HG02852 (cell line): ENCODE data around the gene BEAN1.

Experiments used
- ATAC-seq: cut with Tn5 transposase; IDR thresholded peaks from one replicate; pipeline ENCODE4 v1.9.1; 2021; ENCODE audit warnings: mild to moderate bottlenecking, moderate library complexity; ENCODE audit not compliant: unreplicated experiment

The BEAN1 gene, protein sequence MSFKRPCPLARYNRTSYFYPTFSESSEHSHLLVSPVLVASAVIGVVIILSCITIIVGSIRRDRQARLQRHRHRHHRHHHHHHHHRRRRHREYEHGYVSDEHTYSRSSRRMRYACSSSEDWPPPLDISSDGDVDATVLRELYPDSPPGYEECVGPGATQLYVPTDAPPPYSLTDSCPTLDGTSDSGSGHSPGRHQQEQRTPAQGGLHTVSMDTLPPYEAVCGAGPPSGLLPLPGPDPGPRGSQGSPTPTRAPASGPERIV

DNA sequence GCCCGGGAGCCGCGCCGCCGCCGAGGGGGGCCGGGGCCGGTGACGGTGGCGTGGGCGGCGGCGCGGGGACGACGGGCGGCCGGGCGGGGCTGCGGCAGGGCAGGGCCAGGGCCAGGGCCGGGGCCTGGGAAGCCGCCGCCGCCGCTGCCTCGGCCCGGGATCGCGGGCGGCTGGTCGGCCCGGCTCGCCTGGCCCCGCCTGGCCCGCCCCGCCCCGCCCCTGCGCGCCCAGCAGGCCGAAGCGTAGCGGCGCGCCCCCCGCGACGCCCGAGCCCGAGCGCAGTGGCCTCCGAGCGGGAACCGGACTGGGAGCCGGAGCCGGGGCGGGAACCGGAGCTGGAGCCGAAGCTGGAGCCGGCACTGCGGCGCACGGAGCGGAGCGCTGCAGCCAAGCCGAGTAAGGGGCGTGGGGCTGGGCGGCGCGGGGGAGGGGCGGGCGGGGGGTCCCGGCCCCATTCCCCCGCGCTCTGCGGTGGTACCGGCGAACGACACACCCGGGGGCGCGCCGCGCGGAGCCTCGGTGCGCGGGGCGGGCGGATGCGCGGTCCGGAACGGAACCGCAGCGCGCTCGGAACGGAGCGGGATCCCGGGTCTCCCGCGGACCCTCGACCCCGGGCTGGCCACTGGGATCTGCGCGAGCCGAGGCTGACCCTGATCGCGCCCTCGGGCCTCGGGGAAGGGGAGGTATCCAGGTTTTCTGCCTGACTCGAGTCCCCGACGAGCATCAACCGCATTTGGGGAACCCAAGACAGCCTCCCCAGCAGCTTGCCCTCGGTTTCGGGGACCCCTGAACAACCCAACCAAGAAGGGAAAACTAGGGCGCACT, at the start of gene BEAN1:
Gene BEAN1, plus strand, starts transcription at position 260 of the 825 bp plus-strand sequence. CDS start 10,382 bp downstream, outside the sequence.
- no peak for ATAC-seq

DNA sequence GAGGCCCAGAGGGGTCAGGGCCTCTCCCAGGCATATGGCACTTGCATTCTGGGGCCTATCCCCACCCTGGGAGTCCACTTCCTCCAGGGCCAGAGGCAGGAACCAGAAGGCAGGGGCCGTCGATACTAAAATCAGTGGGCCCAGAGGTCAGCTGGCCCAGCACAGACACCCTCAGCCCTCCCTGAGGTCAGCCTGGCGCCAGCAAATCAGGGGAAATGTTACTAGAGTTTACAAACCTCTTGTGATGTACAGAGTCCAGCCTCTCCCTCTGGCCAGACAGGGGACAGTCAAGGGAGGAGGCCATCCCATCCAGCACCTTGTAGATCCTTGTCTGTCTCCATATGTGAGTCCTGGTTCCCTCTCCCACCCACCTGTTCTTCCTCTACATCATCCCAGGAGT, 49.8 kb upstream of the BEAN1 start:
- no peak for ATAC-seq

DNA sequence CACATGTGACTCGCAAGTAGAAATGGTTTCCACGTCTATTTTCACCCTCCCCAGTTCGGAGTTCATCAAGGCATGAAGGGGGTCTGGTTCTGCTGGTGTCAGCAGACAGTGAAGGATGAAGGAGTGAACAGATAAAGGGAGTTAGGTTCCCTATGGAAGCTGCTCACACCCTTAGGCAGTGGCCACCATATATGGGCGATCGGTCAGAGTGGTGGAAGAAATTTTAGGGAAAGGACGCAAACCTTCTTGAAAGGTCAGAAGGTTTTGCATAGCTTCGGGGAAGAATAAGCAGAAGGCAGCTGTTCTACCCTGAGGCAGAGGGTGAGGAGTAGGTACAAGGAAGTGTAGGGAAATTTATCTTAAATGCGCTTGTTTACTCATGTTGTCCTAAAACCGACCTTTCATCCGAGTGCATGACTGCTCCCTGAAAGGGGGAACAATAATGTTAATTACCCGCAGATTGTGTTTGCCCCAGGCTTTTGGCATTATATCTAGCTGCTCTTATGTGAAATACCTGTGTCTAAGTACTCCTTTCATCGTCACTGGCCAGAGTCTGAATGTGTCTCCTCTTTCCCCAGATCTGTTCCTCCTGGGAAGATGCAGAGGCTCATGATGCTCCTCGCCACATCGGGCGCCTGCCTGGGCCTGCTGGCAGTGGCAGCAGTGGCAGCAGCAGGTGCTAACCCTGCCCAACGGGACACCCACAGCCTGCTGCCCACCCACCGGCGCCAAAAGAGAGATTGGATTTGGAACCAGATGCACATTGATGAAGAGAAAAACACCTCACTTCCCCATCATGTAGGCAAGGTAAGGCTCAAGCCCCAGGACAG, 48.1 kb upstream of the BEAN1 start:
- no peak for ATAC-seq

DNA sequence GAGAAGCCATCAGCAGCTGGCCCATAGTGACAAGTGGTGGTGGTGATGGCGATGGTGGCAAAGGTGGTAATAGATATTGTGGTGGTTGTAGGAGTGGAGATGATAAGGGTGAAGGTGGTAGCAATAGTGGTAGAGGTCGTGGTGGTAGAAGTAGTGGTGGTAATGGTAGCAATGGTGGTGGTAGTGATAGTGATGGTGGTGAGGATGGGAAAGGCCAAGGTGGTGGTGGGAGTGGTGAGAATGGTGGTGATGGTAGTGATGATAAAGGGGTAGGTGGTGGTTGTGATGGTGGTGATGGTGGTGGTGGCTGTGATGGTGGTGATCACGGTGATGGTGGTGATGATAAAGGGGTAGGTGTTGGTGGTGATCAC, 47.5 kb upstream of the BEAN1 start:
- ATAC-seq: no peak

DNA sequence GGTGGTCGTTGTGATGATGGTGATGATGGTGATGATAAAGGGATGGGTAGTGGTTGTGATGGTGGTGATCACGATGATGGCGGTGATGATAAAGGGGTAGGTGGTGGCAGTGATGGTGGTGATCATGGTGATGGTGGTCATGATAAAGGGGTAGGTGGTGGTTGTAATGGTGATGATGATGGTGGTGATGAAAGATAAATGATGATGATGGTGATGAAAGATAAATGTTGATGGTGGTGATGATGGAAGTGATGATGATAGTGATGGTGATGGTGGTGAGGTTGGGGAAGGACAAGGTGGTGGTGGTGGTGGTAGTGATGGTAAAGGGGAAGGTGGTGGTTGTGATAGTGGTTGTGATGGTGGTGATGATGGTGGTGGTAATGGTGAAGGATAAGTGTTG, 46.7 kb upstream of the BEAN1 start:
- ATAC-seq: no peak

DNA sequence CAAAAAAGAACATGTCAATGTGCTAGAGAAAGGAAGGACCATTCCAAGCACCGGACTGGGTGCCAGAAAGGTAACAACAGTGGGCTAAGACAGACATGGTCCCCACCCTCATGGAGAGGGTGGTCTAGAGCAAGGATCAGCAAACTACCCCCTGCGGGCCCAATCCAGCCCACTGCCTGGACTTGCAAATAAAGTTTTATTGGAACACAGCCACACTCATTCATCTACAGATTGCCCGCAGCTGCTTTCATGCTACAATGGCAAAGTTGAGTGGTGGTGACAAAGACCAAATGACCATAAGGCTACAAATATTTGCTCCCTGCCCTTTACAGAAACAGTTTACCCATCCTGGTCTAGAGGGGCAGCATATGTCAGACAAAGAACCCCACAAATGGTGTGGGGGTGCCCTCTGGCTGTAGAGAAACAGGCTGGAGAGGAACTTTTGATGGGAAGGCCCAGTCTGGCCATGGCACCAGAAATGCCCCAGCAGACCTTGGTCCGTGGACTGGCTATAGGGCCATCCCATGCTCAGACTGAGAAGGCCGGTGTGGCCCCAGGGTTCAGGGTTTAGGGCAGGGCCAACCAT, 45.4 kb upstream of the BEAN1 start:
- no peak for ATAC-seq

DNA sequence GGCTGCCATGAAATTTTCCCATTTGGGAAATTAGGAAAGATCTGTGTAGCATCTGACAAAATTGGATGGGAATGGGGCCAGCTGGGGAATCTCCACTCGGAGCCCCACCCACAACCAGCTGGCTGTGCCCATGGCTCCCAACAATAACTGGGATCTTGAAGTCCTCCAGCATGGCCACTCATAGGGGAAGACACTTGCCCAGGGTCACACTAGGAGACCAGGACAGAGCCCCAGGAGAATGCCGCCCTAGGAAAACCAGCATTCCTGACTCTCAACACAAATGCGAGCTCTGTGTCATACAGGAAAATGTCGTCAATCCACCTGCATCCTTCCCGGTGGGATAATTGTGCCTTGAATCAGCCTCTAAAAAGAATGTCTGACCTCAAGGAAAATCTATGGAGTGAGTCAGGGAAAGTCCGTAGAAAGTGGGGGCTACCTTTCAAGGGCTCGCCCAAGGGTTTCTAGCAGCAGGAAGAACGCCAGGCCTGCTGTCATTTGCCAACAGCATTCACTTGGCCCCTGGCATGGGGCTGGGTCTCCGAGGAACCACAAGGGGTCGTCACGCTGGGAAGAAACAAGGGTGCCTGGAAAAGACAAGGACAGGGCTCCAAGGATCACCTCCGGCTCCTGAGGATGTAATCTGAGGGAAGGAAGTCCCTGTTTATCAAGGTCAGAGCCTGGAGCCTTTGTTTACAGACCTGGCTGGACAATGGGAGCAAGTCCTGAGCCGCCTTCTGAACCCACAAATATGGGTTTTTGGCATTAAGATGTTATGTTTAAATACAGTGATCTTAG, 44.7 kb upstream of the BEAN1 start:
- ATAC-seq: no peak

DNA sequence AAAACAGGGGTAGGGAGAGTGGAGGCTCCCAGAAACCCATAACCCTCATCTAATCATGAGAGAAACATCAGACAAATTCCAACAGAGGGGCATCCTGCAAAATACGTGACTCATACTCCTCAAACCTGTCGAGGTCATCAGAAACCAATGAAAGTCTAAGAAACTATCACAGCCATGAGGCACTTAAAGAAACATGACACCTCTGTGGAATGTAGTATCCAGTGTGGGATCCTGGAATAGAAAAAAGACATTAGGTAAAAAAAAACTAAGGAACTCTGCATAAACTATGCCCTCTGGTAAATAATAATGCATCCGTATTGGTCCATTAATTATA, 44.2 kb upstream of the BEAN1 start:
- no peak for ATAC-seq

DNA sequence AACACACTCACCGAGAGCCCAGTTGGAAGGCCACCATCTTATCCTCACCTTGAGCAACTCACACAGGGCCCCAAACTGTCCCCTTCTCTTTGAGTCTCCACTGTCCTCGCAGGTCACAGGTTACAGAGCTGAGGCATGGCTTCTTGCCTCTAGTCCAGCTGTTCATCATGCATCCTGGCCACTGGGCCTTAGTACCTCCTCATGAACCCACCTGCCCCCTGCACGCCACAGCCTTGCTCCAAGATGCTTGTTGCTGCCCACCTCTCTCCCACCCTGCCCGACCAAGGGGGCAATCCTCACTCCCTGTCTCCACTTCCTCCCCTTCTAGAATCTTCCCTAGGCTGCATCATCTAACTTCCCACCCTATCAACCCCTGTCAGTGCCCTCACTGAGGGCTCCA, 43.5 kb upstream of the BEAN1 start:
- no peak for ATAC-seq

DNA sequence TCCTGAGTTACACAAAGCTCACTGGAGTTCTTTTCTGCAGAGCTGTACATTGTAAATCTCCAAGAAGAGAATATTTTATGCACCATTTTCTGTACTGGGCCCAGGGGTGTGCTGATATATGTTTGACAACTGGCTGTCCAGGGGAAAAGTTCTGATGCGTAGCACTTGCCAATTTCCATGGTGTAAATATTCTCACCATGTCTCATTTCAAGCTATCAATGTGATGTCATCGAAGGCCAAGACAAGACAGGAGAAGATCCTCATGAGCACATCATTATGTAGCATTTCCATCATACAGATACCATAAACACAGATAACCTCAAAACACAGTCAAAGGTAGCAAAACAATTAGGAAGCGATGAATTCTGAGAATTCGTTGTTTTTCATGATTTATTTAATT, 41.7 kb upstream of the BEAN1 start:
- ATAC-seq: no peak

DNA sequence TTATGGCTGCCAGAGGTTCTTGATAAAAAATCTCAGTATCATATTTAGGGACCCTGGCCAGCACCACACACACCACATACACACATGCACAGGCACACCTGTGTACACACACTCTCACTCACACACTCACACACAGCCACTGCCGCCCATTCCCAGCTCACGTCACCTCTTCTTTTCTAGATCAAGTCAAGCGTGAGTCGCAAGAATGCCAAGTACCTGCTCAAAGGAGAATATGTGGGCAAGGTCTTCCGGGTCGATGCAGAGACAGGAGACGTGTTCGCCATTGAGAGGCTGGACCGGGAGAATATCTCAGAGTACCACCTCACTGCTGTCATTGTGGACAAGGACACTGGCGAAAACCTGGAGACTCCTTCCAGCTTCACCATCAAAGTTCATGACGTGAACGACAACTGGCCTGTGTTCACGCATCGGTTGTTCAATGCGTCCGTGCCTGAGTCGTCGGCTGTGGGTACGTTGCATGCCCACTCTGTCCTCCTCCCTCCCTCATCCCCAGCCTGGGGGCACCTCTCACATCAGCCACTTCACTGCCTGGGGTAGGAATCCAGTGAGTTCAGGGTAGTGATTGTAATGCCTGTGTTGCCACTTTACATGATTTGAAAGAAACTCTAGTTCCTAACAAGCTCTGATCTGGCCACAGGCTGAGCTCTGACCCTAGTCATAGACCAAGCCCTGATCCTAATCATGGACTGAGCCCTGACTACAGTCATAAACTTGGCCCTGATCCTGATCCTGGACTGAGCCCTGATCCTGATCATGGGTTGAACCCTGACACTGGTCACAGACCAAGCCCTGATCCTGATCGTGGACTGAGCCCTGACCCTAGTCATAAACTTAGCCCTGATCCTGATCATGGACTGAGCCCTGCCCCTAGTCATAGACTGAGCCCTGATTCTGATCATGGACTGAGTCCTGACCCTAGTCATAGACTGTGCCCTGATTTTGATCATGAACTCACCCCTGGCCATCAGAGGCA, 40.2 kb upstream of the BEAN1 start:
- ATAC-seq: no peak

DNA sequence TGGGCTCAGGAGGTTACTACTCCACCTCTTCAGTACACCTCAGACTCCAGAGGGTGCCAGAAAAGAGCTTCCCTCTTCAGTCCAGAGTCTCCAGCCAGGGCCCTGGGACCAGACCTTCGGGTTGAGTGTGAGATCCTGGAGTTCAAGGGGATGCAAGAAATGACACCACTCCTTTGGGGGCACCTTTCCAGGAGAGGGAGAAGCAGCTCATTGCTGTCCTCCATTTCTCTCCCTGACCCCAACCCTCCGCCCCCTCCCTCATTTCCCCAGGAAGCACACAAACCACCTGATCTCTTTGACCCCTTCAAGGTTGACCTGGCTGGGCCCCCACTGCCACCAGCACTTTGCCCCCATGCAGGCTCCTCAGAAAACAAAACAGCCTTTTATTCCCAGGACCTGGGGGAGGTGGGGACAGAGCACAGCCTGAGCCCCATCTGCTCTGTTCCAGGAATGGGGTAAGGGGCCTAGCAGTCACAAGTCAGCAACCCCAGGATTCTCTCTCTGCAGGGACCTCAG, 39.2 kb upstream of the BEAN1 start:
- no peak for ATAC-seq

DNA sequence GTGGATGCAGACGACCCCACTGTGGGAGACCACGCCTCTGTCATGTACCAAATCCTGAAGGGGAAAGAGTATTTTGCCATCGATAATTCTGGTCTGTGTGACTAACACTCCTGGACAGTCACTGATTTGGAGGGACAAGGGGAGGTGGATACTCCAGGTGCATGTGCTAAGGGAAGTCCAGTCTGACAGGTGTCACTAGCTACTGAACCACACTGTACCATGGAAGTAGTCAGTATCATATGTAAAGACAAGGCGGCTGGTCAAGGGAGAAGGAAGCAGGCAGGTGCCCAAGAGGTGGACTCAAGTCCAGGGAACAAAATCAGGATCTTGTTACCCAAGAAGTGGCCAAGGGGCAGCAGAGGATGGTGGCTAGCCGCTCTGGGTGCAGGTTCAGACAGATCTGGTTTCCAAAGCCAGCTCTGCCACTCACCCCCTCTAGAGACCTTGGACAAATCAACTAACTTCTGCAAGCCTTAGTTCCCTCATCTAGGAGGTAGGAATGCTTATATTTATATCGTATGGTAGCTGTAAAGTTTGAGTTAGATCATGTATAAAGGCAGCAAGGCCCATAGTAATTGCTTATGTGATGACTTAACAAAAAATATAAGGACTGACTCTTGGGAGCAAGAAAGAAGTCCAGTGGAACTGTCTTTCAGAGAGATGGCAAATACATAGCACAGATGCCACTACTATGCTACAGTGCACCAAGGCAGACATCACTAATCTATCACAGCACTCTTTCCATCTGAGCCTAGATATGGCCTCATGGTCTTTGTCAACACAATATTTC, 38.5 kb upstream of the BEAN1 start:
- ATAC-seq: no peak

DNA sequence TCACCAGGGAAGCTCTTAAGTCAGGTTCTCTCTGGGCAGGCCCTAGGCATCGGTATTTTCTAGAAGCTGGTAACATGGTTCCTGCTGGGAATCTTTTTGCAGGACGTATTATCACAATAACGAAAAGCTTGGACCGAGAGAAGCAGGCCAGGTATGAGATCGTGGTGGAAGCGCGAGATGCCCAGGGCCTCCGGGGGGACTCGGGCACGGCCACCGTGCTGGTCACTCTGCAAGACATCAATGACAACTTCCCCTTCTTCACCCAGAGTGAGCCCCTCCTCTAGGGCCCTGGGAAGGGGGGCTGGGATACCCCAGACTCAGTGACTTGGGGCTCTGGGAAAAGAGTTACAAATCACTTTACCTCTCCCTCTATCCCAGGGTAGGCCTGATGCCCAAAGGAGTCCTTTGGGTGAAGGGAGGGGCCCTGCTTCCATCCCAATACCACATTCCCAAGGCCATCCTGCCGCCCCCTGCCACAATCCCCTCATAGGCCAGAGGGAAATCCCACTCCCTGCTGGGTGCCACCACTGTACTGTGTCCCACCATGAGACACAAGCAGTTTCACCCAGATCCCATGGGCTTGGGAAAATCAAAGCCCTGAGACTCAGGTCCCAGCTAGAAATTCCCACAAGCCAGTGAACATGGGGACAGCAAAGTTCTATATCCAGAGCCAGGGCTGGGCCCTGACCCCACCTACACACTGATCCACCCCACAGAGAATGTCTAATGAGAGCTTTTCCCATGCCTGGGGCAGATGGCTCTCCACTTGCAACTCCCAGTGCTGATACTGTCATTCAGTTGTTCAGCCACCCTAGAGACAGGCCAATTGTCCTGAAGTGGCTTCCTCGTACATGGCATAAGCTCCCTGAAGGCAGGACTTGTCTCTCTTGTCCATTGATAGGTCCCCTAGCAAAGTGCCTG, 37.6 kb upstream of the BEAN1 start:
- no peak for ATAC-seq

DNA sequence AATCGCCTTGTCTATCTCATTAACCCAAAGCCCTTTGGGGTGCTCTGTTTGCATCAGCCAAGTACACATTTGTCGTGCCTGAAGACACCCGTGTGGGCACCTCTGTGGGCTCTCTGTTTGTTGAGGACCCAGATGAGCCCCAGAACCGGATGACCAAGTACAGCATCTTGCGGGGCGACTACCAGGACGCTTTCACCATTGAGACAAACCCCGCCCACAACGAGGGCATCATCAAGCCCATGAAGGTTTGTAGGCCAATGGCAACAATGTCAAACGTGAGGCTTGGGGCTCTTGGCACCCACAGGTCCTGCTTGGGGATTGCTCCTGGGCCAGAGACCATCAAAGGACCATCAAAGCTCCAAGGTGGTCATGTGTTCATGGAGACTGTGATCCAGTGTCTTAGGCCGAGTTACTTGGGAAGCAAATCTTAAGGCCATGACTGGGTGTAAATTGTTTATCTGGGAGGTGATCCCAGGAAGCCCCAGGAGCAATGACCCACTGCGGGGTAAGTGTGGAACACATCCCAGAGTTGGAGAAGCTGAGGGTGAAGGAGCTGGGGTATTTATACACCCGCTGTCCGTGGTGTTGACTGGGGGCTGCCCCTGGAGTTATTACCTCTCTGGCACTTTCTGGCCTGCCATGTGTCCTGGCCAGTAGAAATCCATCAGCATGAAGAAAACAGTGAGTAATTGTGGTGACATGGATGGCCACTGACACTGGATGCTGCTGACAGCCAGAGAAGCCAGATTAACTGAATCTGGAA, 36.6 kb upstream of the BEAN1 start:
- ATAC-seq: no peak
